Mesenchymal stem cell (in vitro differentiated cells and primary cell): ENCODE results near the gene PNMA8A.

ENCODE experiments used
- DNase-seq: peaks from one replicate; pipeline ENCODE4 v3.0.0-alpha.2; 2013
- H2AFZ ChIP-seq: one replicate; pipeline ENCODE4 v1.6.1; 2013; ENCODE audit warnings: low read depth, mild to moderate bottlenecking, control low read depth, inconsistent platforms, low read length, moderate library complexity
- H2AK5ac ChIP-seq: 2 replicates; pipeline ENCODE4 v1.6.1; 2013; ENCODE audit warnings: low read length, moderate library complexity, mild to moderate bottlenecking, inconsistent platforms; ENCODE audit not compliant: severe bottlenecking
- H2BK120ac ChIP-seq: one replicate; pipeline ENCODE4 v1.6.1; 2013; ENCODE audit warnings: low read depth, mild to moderate bottlenecking, inconsistent platforms, low read length, moderate library complexity
- H2BK12ac ChIP-seq, 2 experiments: one replicate each; pipeline ENCODE4 v1.6.1; 2013; ENCODE audit warnings: inconsistent platforms in 2 of 2, low read length in 2 of 2, mild to moderate bottlenecking in 2 of 2, moderate library complexity in 2 of 2, control low read depth in 1 of 2
- H2BK15ac ChIP-seq: one replicate; pipeline ENCODE4 v1.6.1; 2013; ENCODE audit warnings: mild to moderate bottlenecking, low read depth, inconsistent platforms; ENCODE audit not compliant: poor library complexity, severe bottlenecking
- H2BK5ac ChIP-seq: 2 replicates; pipeline ENCODE4 v1.6.1; 2013; ENCODE audit warnings: low read depth, mild to moderate bottlenecking, low read length, control low read depth, inconsistent platforms; ENCODE audit not compliant: poor library complexity, severe bottlenecking
- H3K14ac ChIP-seq, 2 experiments: one replicate each; pipeline ENCODE4 v1.6.1; 2013; ENCODE audit warnings: inconsistent platforms in 2 of 2, low read length in 2 of 2, control low read depth in 1 of 2, mild to moderate bottlenecking in 1 of 2, moderate library complexity in 1 of 2
- H3K18ac ChIP-seq, 2 experiments: one replicate each; pipeline ENCODE4 v1.6.1; 2013; ENCODE audit warnings: inconsistent platforms in 2 of 2, low read length in 2 of 2, control low read depth in 1 of 2, low read depth in 1 of 2, mild to moderate bottlenecking in 1 of 2
- H3K23ac ChIP-seq, 2 experiments: one replicate each; pipeline ENCODE4 v1.6.1; 2013; ENCODE audit warnings: inconsistent platforms in 2 of 2, low read length in 2 of 2, mild to moderate bottlenecking in 2 of 2, moderate library complexity in 2 of 2, control low read depth in 1 of 2
- H3K27ac ChIP-seq: 2 replicates; pipeline ENCODE4 v1.5.1; 2013; ENCODE audit warnings: mild to moderate bottlenecking, moderate library complexity, low read length, control low read depth, inconsistent platforms; ENCODE audit not compliant: poor library complexity, severe bottlenecking
- H3K27me3 ChIP-seq, 2 experiments: 2 replicates each; pipeline versions ENCODE4 v1.6.1 to v1.7.0; 2013; ENCODE audit warnings: low read length in 2 of 2, mild to moderate bottlenecking in 2 of 2, moderate library complexity in 2 of 2, control low read depth in 1 of 2, inconsistent platforms in 1 of 2; ENCODE audit not compliant: control insufficient read depth in 1 of 2, insufficient read depth in 1 of 2
- H3K36me3 ChIP-seq, 2 experiments: 2 replicates each; pipeline versions ENCODE4 v1.6.1 to v1.7.0; 2013; ENCODE audit warnings: low read length in 2 of 2, control low read depth in 1 of 2, inconsistent platforms in 1 of 2, low read depth in 1 of 2, mild to moderate bottlenecking in 1 of 2; ENCODE audit not compliant: insufficient read depth in 2 of 2, control insufficient read depth in 1 of 2
- H3K4ac ChIP-seq, 2 experiments: one replicate each; pipeline ENCODE4 v1.6.1; 2013; ENCODE audit warnings: inconsistent platforms in 2 of 2, low read length in 2 of 2, mild to moderate bottlenecking in 2 of 2, moderate library complexity in 2 of 2, control low read depth in 1 of 2, low read depth in 1 of 2
- H3K4me1 ChIP-seq: 2 replicates; pipeline ENCODE4 v1.6.1; 2013; ENCODE audit warnings: low read depth, low read length, control low read depth; ENCODE audit not compliant: control insufficient read depth, insufficient read depth
- H3K4me2 ChIP-seq: 2 replicates; pipeline ENCODE4 v1.6.1; 2013; ENCODE audit warnings: low read length, mild to moderate bottlenecking, inconsistent platforms; ENCODE audit not compliant: poor library complexity, severe bottlenecking
- H3K4me3 ChIP-seq, 2 experiments: 2 replicates each; pipeline versions ENCODE4 v1.5.1 to v1.7.0; 2013; ENCODE audit warnings: low read length in 2 of 2, mild to moderate bottlenecking in 2 of 2, control low read depth in 1 of 2, low read depth in 1 of 2; ENCODE audit not compliant: insufficient read depth in 1 of 2
- H3K79me1 ChIP-seq: replicated peaks from 2 replicates; pipeline ENCODE4 v1.6.1; 2013; ENCODE audit warnings: mild to moderate bottlenecking, control low read depth, low read length, inconsistent platforms; ENCODE audit not compliant: poor library complexity, severe bottlenecking
- H3K9ac ChIP-seq: 2 replicates; pipeline ENCODE4 v1.7.0; 2013; ENCODE audit warnings: mild to moderate bottlenecking, low read length, moderate library complexity
- H3K9me3 ChIP-seq: 2 replicates; pipeline ENCODE4 v1.7.0; 2013; ENCODE audit warnings: mild to moderate bottlenecking, low read length; ENCODE audit not compliant: control insufficient read depth
- H4K8ac ChIP-seq: one replicate; pipeline ENCODE4 v1.6.1; 2013; ENCODE audit warnings: inconsistent platforms, mild to moderate bottlenecking, low read length, moderate library complexity
- H4K91ac ChIP-seq: one replicate; pipeline ENCODE4 v1.6.1; 2013; ENCODE audit warnings: mild to moderate bottlenecking, low read length, inconsistent platforms
- WGBS: methylation state at CpG from one replicate; pipeline ENCODE4 v1.1.7; 2013; ENCODE audit warnings: mixed read lengths; 5-methylcytosine and 5-hydroxymethylcytosine counted together

The PNMA8A gene

GRCh38 chr19:46484656-46485055, 13.3 kb upstream of the PNMA8A start:
- WGBS: 82% methylated on average over 4 of the region's 4 CpGs
- Histone ChIP-seq H2AK5ac (no peak overlapping the region), H3K79me1 (no peaks in the 10 kb centered on the region), H3K4me1 (peaks cover 13% of the 10 kb centered on the region), H2BK5ac (no peak overlapping the region), H3K23ac (no peak overlapping the region), H2BK15ac (no peak overlapping the region), H2AFZ (no peak overlapping the region), H2BK120ac (no peak overlapping the region), H3K27me3 (peaks cover 0 to 6% of the 10 kb centered on the region in 2 experiments), H4K8ac (no peak overlapping the region), H3K14ac (no peak overlapping the region), H3K4me2 (no peak overlapping the region), H3K18ac (no peak overlapping the region), H2BK12ac (peak overlapping the region in 1 of 2 experiments; percentile 77), H3K36me3 (no peaks in the 10 kb centered on the region), H3K4ac (no peak overlapping the region), H3K4me3 (no peak overlapping the region), H3K9me3 (no peaks in the 10 kb centered on the region), H3K9ac (no peak overlapping the region), H3K27ac (no peak overlapping the region), H4K91ac (no peak overlapping the region)
- no peak for DNase-seq

GRCh38 chr19:46482631-46483030, 11.3 kb upstream of the PNMA8A start:
- H2BK5ac ChIP-seq: no peak overlapping the region
- no peak overlapping the region for H3K23ac ChIP-seq
- H2BK12ac ChIP-seq: no peak overlapping the region
- H3K9me3 ChIP-seq: no peaks in the 10 kb centered on the region
- H3K9ac ChIP-seq: peak overlapping the region; percentile 75
- H2AFZ ChIP-seq: no peak overlapping the region
- H3K4me3 ChIP-seq: no peak overlapping the region
- 17% methylated on average over 1 of the region's 3 CpGs for WGBS
- H2AK5ac ChIP-seq: no peak overlapping the region
- no peak overlapping the region for H3K4ac ChIP-seq
- H3K36me3 ChIP-seq: no peaks in the 10 kb centered on the region
- no peak overlapping the region for H3K14ac ChIP-seq
- no peaks in the 10 kb centered on the region for H3K79me1 ChIP-seq
- no peaks in the 10 kb centered on the region for H3K27me3 ChIP-seq
- H3K4me2 ChIP-seq: no peak overlapping the region
- H2BK120ac ChIP-seq: no peak overlapping the region
- no peak overlapping the region for H3K18ac ChIP-seq
- no peak overlapping the region for H3K27ac ChIP-seq
- peaks cover 6% of the 10 kb centered on the region for H3K4me1 ChIP-seq
- H2BK15ac ChIP-seq: no peak overlapping the region
- no peak overlapping the region for H4K8ac ChIP-seq
- no peak overlapping the region for H4K91ac ChIP-seq
- peak; percentile 60 for DNase-seq

- Histone ChIP-seq H2BK15ac (peak overlapping the region; percentile 28), H3K4me1 (no peaks in the 10 kb centered on the region), H3K9me3 (no peaks in the 10 kb centered on the region), H3K4me3 (peak overlapping the region in 1 of 2 experiments; percentile 26), H3K27ac (no peak overlapping the region), H2AK5ac (no peak overlapping the region), H3K4ac (no peak overlapping the region), H2BK12ac (no peak overlapping the region), H4K91ac (no peak overlapping the region), H3K14ac (no peak overlapping the region), H3K79me1 (no peaks in the 10 kb centered on the region), H4K8ac (no peak overlapping the region), H3K9ac (peak overlapping the region; percentile 75), H3K27me3 (no peaks in the 10 kb centered on the region), H2BK120ac (no peak overlapping the region), H2BK5ac (no peak overlapping the region), H3K36me3 (no peaks in the 10 kb centered on the region), H3K4me2 (no peak overlapping the region), H3K18ac (peak overlapping the region in 1 of 2 experiments; percentile 70), H2AFZ (no peak overlapping the region), H3K23ac (no peak overlapping the region)
- 75% methylated on average over 4 of the region's 5 CpGs for WGBS
- DNase-seq: no peak
Measured at GRCh38 chr19:46481947-46482346, 10.6 kb upstream of the PNMA8A start.

- Histone ChIP-seq H3K79me1 (no peaks in the 10 kb centered on the region), H2AFZ (no peak overlapping the region), H3K27me3 (no peaks in the 10 kb centered on the region), H2AK5ac (no peak overlapping the region), H3K36me3 (no peaks in the 10 kb centered on the region), H3K14ac (no peak overlapping the region), H3K9ac (peak overlapping the region; percentile 75), H4K8ac (peak overlapping the region; percentile 75), H3K4me1 (no peaks in the 10 kb centered on the region), H2BK12ac (peak overlapping the region in 1 of 2 experiments; percentile 54), H3K27ac (no peak overlapping the region), H3K23ac (no peak overlapping the region), H3K18ac (peak overlapping the region in 1 of 2 experiments; percentile 70), H2BK120ac (peak overlapping the region; percentile 34), H3K4ac (no peak overlapping the region), H3K4me3 (peak overlapping the region in 1 of 2 experiments; percentile 26), H4K91ac (peak overlapping the region; percentile 15), H3K9me3 (no peaks in the 10 kb centered on the region), H3K4me2 (no peak overlapping the region), H2BK5ac (no peak overlapping the region), H2BK15ac (peak overlapping the region; percentile 28)
- 66% methylated on average over 13 of the region's 16 CpGs for WGBS
- no peak for DNase-seq
Measured at GRCh38 chr19:46481223-46481848, 10.0 kb upstream of the PNMA8A start.
